Activated CD8-positive, alpha-beta memory T cell treated with anti-CD3 and anti-CD28 coated beads for 36 hours (primary cell): Measurements from ENCODE around the gene AKNAD1. TPM values are rescaled to one million over a fixed set of nuclear protein-coding genes. Genes with fewer than 3 reads are reported as not detected.

Source experiments
- CTCF ChIA-PET: fragments of 350-600 bp; sonication (Branson Sonifier 250); formaldehyde crosslinking; loops from one replicate; lab custom pipeline; 2021; ENCODE audit warnings: antibody characterized with exemption; lab: Charles Lee
- POLR2A ChIA-PET: fragments of 350-600 bp; sonication (Branson Sonifier 250); formaldehyde crosslinking; loops from one replicate; lab custom pipeline; 2021; ENCODE audit warnings: antibody characterized with exemption; lab: Charles Lee
- total RNA-seq, 2 experiments: library from RNA; stranded (reverse); gene quantifications; one replicate each; pipeline ENCODE4 v1.2.3, GENCODE V29; 2021

AKNAD1 gene
- total RNA-seq, 2 experiments from 2014 or later = not detected

DNA sequence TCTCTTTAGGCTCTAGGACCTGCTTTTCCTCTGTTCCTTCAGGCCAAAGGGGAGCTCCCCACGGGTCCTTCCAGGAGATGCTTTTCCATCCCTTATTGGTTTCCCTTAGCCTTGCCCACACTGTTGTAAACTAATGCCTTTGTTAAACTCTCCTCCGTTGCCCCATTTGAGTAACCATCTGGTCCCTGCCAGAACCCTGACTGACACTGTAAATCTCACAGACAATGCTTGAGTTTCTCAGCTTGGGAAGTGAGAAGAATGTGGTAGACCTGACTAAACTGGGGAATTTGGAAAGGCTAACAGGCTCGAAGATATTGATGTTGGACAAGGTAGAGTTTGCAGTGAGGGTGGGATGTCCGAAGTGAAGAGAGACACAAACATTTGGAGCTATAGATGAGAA lies 11.4 kb downstream of the AKNAD1 start:
- ChIA-PET POLR2A (no interaction called here), CTCF (interaction anchor here (1.3 kb wide), 1 partner anchor 53 kb away, joined by 3 read pairs; no protein-coding TSS in a partner anchor)

DNA sequence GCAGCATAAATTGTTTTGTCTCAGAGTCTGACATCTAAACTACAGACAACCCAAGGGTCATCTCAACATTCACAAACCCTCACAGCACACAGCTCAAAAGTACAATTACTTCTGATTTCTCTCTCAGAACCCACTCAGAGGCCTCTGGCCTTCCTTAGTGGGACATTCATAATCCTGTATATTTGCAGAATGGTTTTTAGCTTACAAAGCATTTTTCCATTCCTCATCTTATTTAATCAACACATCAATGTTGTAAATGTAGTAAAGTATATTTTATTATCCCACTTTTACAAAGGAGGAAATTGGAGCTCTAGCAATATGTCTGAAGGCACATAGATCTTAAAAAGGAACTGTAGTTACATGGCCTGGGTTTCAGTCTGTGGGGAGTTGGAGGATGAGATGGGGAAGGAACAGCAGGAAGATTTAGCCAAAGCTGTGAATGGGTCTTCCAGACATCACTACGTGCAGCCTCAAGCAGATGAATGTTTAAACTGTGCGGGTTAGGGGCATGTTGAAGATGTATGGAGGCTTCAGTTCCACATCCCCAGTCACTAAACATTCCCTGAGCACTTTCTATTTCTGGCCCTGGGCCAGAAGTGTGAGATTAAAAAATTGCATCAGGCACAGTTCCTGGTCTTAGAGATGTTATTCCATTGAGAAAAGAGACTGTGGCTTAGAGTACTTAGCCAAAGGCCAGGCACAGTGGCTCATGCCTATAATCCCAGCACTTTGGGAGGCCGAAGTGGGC lies 13.3 kb downstream of the AKNAD1 start:
- ChIA-PET CTCF (no interaction called here), POLR2A (no interaction called here)

DNA sequence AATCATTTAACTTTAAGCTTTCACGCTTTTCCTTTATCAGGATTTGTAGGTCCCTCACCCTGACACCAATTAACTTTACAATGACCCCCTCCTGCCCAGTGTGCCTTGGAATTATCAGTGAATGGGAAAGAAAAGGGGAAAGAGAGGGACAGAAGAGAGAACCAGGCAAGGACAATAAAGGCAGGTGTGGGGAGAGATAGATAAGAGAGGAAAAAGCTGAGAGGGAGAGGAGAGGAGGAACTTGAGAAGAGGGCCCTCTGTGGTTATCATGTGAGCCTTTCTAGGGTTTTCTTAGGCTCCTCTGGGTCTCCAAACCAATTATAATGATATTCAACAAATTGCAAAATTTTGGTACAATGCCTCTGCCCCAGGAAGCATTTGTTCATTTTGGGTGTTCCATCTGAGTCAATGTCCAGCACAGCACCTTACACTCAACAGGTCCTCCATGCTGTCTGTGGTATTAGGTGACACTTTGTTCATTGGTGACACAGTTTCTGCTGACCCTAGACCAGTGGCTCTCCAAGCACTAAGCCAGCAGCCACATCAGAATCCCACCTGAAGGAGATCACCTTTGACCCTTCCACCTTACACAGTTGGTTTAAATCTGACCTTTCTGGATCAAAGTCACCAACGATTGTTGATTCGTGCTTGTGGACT lies 14.2 kb downstream of the AKNAD1 start:
- CTCF ChIA-PET = no interaction called here

DNA sequence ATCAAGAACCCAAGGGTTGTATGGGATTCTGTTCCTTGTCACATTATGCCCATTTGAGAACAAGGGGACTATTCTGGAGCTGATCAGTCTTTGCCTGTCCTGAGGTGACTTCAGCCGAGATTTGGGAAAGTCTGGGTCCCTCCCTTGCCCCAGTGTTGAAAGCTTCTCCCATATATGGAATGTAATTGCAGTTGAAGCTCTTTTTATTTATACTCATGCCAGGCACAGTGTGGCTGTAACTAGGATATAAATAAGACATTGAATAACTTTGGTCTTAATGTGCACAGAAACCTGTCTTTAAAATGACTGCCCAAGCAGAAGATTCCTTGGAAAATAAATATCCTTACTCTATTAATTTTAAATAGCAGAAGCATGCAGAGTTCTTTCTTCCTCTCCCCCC lies 15.2 kb downstream of the AKNAD1 start:
- ChIA-PET POLR2A (no interaction called here), CTCF (no interaction called here)

More for the DNA sequence above, 14.2 kb downstream of the AKNAD1 start:
- POLR2A ChIA-PET = no interaction called here

DNA sequence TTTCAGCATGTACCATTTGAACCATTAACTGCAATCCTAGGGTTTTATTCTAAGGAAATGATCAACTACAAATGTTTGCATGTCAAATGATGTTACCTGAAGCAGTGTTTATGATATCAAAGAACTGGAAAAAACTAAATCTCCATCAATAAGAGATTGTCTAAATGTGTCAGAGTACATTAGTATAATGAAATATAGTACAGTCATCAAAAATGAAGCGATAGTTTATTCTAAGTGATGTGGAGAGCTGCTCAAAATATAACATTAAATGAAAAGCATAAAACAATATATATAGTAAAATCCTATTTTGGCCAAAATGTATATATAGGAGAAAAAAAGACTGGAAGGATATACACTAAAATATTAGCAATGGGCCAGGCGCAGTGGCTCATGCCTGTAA lies 24.0 kb downstream of the AKNAD1 start:
- ChIA-PET POLR2A (no interaction called here), CTCF (no interaction called here)

DNA sequence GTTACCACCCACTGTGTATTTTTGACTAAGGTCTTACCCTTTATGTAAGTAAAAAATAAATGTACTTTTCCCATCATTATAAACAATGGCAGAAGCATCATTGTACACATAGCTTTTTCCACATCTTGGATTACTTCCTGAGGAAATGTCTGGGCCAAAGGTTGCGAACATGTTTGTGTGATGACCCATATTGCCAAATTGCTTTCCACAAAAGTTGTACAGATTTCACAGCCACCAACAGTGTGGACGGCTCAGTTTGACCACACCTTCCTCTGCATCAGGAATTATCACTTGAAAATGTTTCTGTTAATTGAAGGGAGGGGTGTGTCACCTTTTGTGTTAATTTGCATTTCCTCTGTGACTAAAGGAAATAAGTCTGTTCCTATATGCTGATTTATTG lies 25.7 kb downstream of the AKNAD1 start:
- ChIA-PET POLR2A (no interaction called here), CTCF (interaction anchor here (1.8 kb wide), 1 partner anchor 67 kb away, joined by 5 read pairs; no protein-coding TSS in a partner anchor)

DNA sequence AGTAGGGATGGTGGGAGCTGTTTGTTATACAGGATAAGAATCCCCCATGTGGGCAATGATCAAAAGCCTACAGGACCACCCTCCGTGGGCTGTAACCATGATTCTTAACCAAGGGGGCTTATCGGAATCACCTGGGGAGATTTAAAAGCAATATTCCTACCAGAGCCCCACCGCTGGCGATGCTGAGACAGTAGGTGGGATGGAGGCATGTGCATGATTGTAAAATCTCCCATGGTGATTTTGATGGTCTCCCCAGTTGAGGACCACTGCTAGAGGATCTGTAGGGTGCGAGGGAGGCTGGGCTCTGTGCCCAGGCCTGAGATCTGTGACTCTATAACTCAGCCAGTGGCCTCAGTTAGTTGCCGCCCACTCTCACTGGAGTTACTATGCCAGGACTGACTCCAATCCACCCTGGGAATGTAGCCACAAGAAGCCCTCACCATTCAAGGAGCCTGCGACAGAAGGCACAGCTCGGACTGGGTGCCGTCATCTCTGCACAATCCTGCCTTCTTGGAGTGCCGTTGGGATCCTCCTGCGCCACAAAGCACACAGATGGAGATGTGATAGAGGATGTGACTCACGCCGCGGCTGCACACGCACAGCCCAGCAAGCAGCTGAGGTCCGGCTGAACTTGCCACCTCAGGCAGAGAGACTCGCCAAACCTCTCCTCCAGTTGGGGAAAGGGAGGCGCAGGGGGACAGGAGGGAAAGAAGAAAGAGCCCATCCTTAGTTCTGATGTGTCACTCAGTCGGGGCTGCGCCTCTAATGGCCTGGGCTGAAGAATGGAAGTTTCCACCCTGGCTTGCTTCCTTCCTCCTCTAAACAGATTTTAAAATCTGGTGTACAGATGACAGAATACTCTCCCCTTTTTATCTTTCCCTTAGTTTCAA lies 26.5 kb downstream of the AKNAD1 start:
- CTCF ChIA-PET = interaction anchor here (1.8 kb wide), 1 partner anchor 68 kb away, joined by 5 read pairs; no protein-coding TSS in a partner anchor
- POLR2A ChIA-PET = no interaction called here

DNA sequence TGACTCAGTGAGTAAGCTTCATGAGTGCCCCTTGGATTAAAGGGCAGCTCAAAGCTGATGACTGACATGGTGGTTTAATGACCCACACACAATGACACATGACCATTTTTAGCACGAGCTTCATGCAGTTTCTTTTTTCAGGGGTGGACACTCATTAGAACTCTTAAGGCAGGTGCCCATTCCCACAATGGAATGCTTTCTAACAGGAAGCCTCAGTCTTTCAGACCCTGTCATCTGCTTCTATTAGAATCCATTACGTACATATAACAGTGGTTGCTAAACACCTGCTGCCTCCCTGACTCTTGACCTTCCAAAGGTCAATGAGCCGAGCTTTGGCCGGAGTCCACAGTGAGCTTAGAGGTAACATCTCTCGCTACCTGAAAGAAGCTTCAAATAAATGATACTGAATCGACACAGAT lies 27.4 kb downstream of the AKNAD1 start:
- POLR2A ChIA-PET = no interaction called here
- CTCF ChIA-PET = interaction anchor here (0.6 kb wide), 1 partner anchor 617 kb away, joined by 3 read pairs; no protein-coding TSS in a partner anchor

DNA sequence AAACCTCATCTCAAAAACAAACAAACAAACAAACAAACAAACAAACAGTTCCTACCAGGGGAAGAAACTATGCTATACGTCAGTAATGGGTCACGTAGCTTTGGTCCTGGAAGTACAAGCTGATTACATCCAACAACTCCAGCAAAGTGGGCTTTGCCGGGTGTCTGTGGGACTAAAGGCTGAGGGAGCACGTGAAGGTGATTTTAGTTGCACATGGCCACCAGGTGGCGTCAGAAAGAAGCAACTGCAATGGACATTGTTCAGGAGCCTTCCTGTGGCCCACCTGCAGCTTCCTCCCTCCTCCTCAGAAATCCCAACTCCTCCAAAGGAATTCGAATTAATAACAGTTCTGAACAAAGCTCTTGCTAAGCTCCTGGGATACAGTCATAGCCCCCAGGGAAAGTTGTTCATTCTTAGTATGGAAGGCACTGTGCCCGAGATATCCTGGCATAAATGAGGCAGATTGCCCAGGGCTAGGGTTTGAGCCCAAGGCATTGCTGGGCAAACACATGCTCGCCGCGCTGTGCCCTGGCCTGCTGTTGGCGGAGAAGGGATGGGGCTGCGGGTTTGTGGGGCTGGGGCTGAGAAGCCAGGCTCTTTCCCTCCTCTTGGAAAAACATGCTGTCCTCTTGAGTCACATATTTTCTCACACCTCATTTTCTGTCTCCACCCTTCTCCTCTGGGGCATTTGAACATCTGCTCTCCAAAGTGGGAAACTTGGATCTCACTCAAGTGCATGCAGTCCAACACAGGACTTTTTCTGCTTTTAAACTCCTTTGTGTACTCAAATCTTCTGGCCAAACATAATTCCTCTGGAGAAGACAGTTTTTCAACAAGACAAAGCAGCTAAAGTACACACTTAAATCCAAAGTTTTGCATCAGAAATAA lies 28.6 kb downstream of the AKNAD1 start:
- CTCF ChIA-PET = interaction anchor here (0.7 to 4.9 kb wide), 12 partner anchors 8 to 705 kb away, joined by 3 to 39 read pairs (median 4); no protein-coding TSS in a partner anchor

DNA sequence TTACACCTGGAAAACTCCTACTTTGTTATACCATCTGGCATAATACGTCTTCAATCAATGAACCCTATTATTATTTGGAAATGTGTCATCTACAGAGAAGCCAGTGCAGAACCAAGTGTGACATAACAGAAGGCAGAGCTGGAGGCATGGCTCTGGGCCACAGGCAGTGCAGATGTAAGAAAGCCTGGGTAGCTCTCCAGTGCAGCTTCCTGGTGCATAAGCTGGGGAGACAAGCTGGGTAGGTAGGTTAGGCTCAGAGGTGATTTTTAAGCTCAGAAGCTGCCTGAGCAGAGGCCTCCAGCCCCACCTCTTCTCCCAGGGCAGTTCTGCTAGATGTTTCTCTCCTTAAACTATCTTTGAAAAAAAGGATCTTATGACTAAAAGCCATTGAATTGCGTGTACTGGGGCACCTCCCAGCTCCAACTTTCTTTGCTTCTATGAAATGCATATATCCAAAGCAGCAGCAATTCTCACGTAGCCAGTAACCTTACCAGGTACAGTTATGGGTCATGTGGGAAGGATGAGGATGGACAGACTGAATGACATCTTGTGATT lies 30.7 kb downstream of the AKNAD1 start:
- ChIA-PET POLR2A (no interaction called here), CTCF (interaction anchor here (1.1 to 4.9 kb wide), 3 partner anchors 9 to 72 kb away, joined by 3 to 39 read pairs (median 6); no protein-coding TSS in a partner anchor)

More for the DNA sequence above, 28.6 kb downstream of the AKNAD1 start:
- POLR2A ChIA-PET = no interaction called here

DNA sequence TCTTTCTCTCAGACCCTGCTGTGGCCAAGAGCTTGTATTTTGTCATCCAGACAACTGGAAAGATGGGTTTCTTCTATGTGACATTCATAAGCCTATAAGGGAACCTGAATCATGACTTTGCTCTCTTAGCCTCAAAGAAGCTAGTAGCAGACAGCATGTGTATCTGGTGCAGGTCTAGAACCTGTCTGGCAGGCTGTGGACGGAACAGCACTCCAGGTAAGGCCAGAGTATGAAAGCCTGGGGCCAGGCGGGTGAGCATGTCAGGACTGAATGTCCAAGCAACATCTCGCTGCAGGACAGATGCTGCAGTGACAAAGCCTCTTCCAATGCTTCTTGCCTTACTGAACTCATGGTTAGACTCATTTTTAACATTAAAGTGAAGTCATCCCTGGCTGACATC lies 32.8 kb downstream of the AKNAD1 start:
- CTCF ChIA-PET = interaction anchor here (0.5 kb wide), 1 partner anchor 27 kb away, joined by 3 read pairs; no protein-coding TSS in a partner anchor
- POLR2A ChIA-PET = no interaction called here

DNA sequence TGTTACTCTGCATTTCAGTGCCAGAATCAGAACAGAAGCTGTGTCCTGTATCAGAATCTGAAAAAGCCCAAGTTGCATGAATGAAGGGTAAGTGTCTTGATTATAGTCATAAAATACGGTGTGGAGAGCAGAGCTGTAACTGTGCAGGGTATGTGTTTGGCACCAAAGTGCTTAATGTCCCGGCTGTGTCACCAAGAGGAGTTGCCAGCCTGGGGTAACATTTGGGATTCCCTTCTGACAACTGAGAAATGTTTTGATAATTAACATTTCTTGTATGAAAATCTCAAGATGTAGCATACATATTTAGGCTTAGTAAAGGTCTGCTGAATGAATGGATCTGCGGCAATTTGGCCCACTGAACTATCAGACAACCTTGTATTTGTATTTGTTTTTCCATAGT lies 33.3 kb downstream of the AKNAD1 start:
- POLR2A ChIA-PET = no interaction called here

DNA sequence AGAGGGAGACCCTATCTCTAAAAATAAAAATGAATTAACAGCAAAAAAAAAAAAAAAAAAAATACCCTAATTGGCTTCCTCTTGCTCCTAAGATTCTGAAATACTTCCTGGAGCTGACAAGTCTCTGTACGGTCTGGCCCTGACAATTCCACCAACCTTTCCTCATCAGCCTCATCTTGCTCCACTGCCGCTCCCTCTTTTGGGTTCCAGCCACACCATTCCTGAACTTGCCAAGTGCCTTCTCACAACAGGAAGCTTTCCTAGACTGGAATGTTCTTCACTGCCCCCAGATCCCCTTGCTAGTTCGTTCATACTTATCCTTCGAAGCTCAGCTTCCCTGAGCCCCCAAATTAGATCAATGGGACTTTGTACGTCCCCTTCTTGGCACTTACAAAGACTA lies 37.0 kb downstream of the AKNAD1 start:
- POLR2A ChIA-PET = no interaction called here

More for the DNA sequence above, 33.3 kb downstream of the AKNAD1 start:
- CTCF ChIA-PET = interaction anchor here (0.5 kb wide), 1 partner anchor 26 kb away, joined by 3 read pairs; no protein-coding TSS in a partner anchor

DNA sequence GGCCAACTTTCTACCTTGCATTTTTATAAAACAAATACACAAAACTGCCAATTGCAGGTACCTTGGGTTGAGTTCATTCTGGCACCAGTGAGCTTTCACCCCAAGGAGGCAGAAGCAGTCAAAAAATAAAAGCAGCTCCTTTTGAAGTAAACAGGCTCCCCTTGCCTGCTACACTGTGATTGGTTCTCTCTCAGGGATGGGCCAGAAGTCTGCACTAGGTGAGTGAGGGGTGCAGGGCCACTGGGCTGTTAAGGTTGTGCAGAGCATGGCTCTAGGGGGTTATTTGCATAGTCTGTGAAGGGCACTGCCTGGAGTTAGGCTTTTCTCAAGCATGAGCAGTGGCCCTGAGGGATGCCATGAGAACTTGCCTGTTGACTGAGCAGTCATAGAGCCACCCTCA lies 39.1 kb downstream of the AKNAD1 start:
- ChIA-PET POLR2A (no interaction called here), CTCF (interaction anchor here (0.5 to 1.6 kb wide), 2 partner anchors 9 to 29 kb away, joined by 3 to 6 read pairs; no protein-coding TSS in a partner anchor)

More for the DNA sequence above, 37.0 kb downstream of the AKNAD1 start:
- CTCF ChIA-PET = interaction anchor here (0.6 to 1.2 kb wide), 2 partner anchors 9 to 223 kb away, joined by 3 to 4 read pairs; no protein-coding TSS in a partner anchor

DNA sequence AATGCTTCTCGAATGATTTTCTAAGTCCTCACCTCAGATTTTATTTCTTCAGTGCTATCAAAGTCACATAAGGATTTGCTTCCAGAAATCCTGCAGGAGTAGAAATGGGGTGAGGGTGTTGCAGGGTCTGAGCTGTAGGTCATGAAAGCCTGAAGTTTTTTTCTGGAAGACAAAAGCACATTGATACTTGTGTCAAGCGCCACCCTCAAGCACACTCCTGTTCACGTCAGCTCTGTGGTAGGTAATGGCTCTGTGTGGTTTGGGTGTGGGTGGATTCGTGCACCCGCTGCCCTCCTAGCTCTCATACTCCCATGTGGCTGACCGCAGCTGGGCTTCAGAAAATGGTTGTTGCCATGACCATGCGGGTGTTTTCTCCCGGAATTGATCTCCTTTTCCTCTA lies 39.9 kb downstream of the AKNAD1 start:
- CTCF ChIA-PET = interaction anchor here (1.6 kb wide), 1 partner anchor 9 kb away, joined by 6 read pairs; no protein-coding TSS in a partner anchor
- POLR2A ChIA-PET = no interaction called here

DNA sequence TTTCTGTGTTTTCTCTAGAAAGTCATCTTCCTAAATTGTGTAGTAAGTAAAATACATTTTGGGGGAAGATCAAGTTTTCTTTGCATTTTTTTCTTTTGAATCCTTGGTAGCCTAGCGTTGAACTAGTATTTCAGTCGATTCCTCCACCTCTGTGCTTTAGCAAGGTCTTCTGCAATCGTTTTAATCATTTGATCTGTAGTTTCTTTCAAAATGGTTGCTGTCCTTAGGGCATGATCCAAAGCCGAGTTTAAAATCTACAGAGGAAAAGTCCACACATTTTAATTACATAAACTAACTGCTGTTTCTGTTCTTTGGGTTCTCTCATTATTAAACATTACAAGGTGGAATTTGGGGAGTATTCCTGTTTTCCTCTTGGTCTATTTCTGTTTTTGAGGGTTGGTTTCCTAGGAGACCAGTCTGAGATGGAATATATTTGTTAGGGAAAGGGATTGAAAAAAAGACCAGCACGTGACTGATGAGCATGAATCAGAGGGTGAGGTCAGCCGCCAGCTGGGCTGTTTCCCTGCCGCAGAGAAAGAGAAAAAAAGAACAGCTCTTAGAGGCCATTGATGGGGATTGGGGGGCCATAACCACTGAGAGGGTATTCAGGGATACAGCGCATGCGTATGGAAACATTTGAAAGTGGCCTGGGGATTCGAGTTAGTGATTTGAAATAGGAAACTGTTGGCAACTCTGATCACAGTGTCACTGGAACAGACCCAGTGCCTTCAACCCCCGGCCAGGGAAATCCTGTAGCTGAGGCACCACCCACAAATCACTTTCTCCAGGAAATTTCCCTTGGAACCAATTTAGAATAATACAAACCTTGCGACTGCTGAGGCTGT lies 40.6 kb downstream of the AKNAD1 start:
- POLR2A ChIA-PET = no interaction called here
- CTCF ChIA-PET = no interaction called here

DNA sequence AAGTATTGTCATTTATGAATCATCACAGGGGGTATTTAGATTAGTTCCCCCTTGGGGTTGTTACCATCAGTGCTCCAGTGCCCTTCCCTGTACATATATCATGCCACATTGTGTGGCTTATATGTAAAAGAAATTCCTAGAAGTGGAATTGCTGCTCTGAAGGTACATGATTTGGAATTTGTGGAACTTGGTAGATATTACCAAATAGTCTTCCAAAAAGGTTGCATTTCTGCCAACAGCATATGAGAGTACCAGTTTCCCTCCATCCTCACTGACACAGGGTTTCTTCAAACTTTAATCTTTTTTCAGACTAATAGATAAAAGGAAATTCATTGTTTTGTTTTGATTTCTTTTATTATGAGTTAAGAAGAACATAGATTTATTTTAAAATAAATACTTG lies 41.3 kb downstream of the AKNAD1 start:
- POLR2A ChIA-PET = no interaction called here
- CTCF ChIA-PET = no interaction called here
